HG03457 (cell line): ENCODE data around the gene KPRP.

Experiments used
- ATAC-seq: cut with Tn5 transposase; IDR thresholded peaks from one replicate; pipeline ENCODE4 v1.9.1; 2021; ENCODE audit warnings: moderate number of reproducible peaks; ENCODE audit not compliant: unreplicated experiment

KPRP gene

GRCh38 chr1:152757747-152758146 is at the start of gene KPRP:
Gene KPRP, plus strand, starts transcription at chr1:152758025. Its CDS starts 1,564 bp downstream, at chr1:152759589.
- ATAC-seq, result no peak

GRCh38 chr1:152718238-152718637 is 39.6 kb upstream of the KPRP start:
- ATAC-seq, result no peak

- no peak for ATAC-seq
Observed at GRCh38 chr1:152725261-152725660, 32.6 kb upstream of the KPRP start.

GRCh38 chr1:152728986-152729385 is 28.8 kb upstream of the KPRP start:
- ATAC-seq, result no peak

GRCh38 chr1:152735648-152736047 is 22.2 kb upstream of the KPRP start:
- ATAC-seq, result no peak

- ATAC-seq, result no peak
Observed at GRCh38 chr1:152737997-152738396, 19.8 kb upstream of the KPRP start.

GRCh38 chr1:152739841-152740240 is 18.0 kb upstream of the KPRP start:
- ATAC-seq, result no peak

- ATAC-seq, result no peak
Observed at GRCh38 chr1:152741656-152742055, 16.2 kb upstream of the KPRP start.

- no peak for ATAC-seq
Observed at GRCh38 chr1:152743371-152744145, 14.3 kb upstream of the KPRP start.

GRCh38 chr1:152745289-152745704 is 12.5 kb upstream of the KPRP start:
- ATAC-seq, result no peak

- ATAC-seq, result no peak
Observed at GRCh38 chr1:152745765-152746444, 11.9 kb upstream of the KPRP start.

GRCh38 chr1:152747831-152748230 is 10.0 kb upstream of the KPRP start:
- no peak for ATAC-seq

- ATAC-seq, result no peak
Observed at GRCh38 chr1:152752225-152752624, 5.6 kb upstream of the KPRP start.

- ATAC-seq, result no peak
Observed at GRCh38 chr1:152753586-152753985, 4.2 kb upstream of the KPRP start.

- ATAC-seq, result no peak
Observed at GRCh38 chr1:152756872-152757271, 953 bp upstream of the KPRP start.

- no peak for ATAC-seq
Observed at GRCh38 chr1:152758636-152759035, 811 bp downstream of the KPRP start.

- ATAC-seq, result no peak
Observed at GRCh38 chr1:152759453-152760173, 1.8 kb downstream of the KPRP start.

- ATAC-seq, result no peak
Observed at GRCh38 chr1:152760551-152761190, 2.8 kb downstream of the KPRP start.

- no peak for ATAC-seq
Observed at GRCh38 chr1:152761609-152762213, 3.9 kb downstream of the KPRP start.

GRCh38 chr1:152768847-152769533 is 11.2 kb downstream of the KPRP start:
- ATAC-seq, result no peak
